Stimulated activated CD4-positive, alpha-beta T cell treated with anti-CD3 and anti-CD28 coated beads, Interleukin-4, amount 100 ng/mL, for 1 hour (primary cell): ENCODE results near the gene CHAF1A.

Source experiments
- DNase-seq: peaks from one replicate; pipeline ENCODE4 v3.0.0-alpha.2; 2020

Gene CHAF1A

GRCh38 chr19:4402171-4403004, at the start of gene CHAF1A:
Gene CHAF1A, plus strand, starts transcription at chr19:4402640. Its CDS starts 123 bp downstream, at chr19:4402763.
- peak; percentile 99 for DNase-seq

- DNase-seq: peak; percentile 56
These were observed 49.7 kb upstream of the CHAF1A start for GRCh38 chr19:4352701-4353121.

GRCh38 chr19:4354282-4354681, 48.2 kb upstream of the CHAF1A start:
- DNase-seq: no peak

- no peak for DNase-seq
These were observed 47.5 kb upstream of the CHAF1A start for GRCh38 chr19:4354897-4355296.

GRCh38 chr19:4357095-4357797, 45.2 kb upstream of the CHAF1A start:
- DNase-seq: no peak

- DNase-seq: no peak
These were observed 44.5 kb upstream of the CHAF1A start for GRCh38 chr19:4357921-4358326.

- DNase-seq: no peak
These were observed 43.5 kb upstream of the CHAF1A start for GRCh38 chr19:4358709-4359626.

GRCh38 chr19:4359627-4360000, 42.8 kb upstream of the CHAF1A start:
- DNase-seq: no peak

- DNase-seq: no peak
These were observed 42.3 kb upstream of the CHAF1A start for GRCh38 chr19:4360081-4360569.

GRCh38 chr19:4360641-4361151, 41.7 kb upstream of the CHAF1A start:
- DNase-seq: no peak

- DNase-seq: no peak
These were observed 41.0 kb upstream of the CHAF1A start for GRCh38 chr19:4361152-4362046.

- DNase-seq: no peak
These were observed 40.2 kb upstream of the CHAF1A start for GRCh38 chr19:4362101-4362828.

GRCh38 chr19:4362831-4363545, 39.5 kb upstream of the CHAF1A start:
- DNase-seq: no peak

- no peak for DNase-seq
These were observed 38.7 kb upstream of the CHAF1A start for GRCh38 chr19:4363571-4364304.

- no peak for DNase-seq
These were observed 37.1 kb upstream of the CHAF1A start for GRCh38 chr19:4365341-4365740.

GRCh38 chr19:4365791-4366665, 36.4 kb upstream of the CHAF1A start:
- no peak for DNase-seq

GRCh38 chr19:4366666-4367335, 35.6 kb upstream of the CHAF1A start:
- no peak for DNase-seq

GRCh38 chr19:4367336-4367723, 35.1 kb upstream of the CHAF1A start:
- no peak for DNase-seq
